Breast epithelium (tissue), 4 donors: ENCODE data around the gene MTSS2. TPM values are rescaled to one million over a fixed set of nuclear protein-coding genes. Genes with fewer than 3 reads are reported as not detected.

Experiments
- DNase-seq, 2 donors: peaks; one replicate each; pipeline ENCODE4 v3.0.0-alpha.2; 2019; ENCODE audit warnings: low spot score in 2 of 2
- H3K27ac ChIP-seq, 2 donors: fragments of 200-600 bp; sonication (generic) in 1 of 2; one replicate each; pipeline ENCODE4 v1.5.1; 2016 to 2019; ENCODE audit warnings: mild to moderate bottlenecking in 1 of 2
- H3K27me3 ChIP-seq, 2 donors: fragments of 200-600 bp; sonication (generic) in 1 of 2; one replicate each; pipeline versions ENCODE4 v1.5.1 to v1.6.0; 2017 to 2019; ENCODE audit warnings: control low read depth in 1 of 2, mild to moderate bottlenecking in 1 of 2
- H3K36me3 ChIP-seq: fragments of 200-600 bp; one replicate; pipeline ENCODE4 v1.5.1; 2019
- H3K4me1 ChIP-seq, 2 donors: fragments of 200-600 bp; sonication (generic); one replicate each; pipeline ENCODE4 v1.5.1; 2016 to 2019; ENCODE audit warnings: control low read depth in 1 of 2
- H3K4me3 ChIP-seq, 3 donors: fragments of 200-600 bp; sonication (generic); 1 replicate in 2 of 3; 2 replicates in 1 of 3; pipeline ENCODE4 v1.5.1; 2016 to 2019; ENCODE audit warnings: mild to moderate bottlenecking in 3 of 3, moderate library complexity in 2 of 3
- H3K9me3 ChIP-seq, 2 donors: fragments of 200-600 bp; sonication (generic) in 1 of 2; one replicate each; pipeline ENCODE4 v1.5.1; 2016 to 2019; ENCODE audit warnings: control low read depth in 1 of 2
- POLR2A ChIP-seq: fragments of 450-650 bp; IDR thresholded peaks from one replicate; pipeline ENCODE4 v1.6.1; 2016; ENCODE audit warnings: antibody characterized with exemption, mild to moderate bottlenecking, moderate library complexity
- POLR2AphosphoS5 ChIP-seq, 3 donors: sonication (generic); formaldehyde crosslinking; IDR thresholded peaks; one replicate each; pipeline ENCODE4 v1.6.1; 2017; ENCODE audit warnings: antibody characterized with exemption in 3 of 3
- intact Hi-C: fragments of 100-400 bp; cut with DNase I; formaldehyde crosslinking; loops from one replicate; pipeline ENCODE4 v1.15.1; 2023; ENCODE audit warnings: low total_unique reads
- total RNA-seq, 3 donors: library from RNA; depleted of rRNA; stranded (reverse); fragments of >200 nt; gene quantifications; one replicate each; pipeline ENCODE4 v1.1.0, GENCODE V29; 2016
- TF ChIP-seq, protein P1 (sequence below), 3 donors: fragments of 450-650 bp; IDR thresholded peaks; one replicate each; pipeline ENCODE4 v1.5.1; 2016 to 2017; ENCODE audit warnings: antibody characterized with exemption in 3 of 3, mild to moderate bottlenecking in 3 of 3, moderate library complexity in 3 of 3

The MTSS2 gene
- total RNA-seq, 3 donors from 2014 or later: 9.4 to 28.8 (median 22.8) TPM

GRCh38 chr16:70713342-70713741 is 27.5 kb upstream of the MTSS2 start:
- Histone ChIP-seq H3K27me3 (no peaks in the 10 kb centered on the region), H3K36me3 (no peaks in the 10 kb centered on the region), H3K27ac (no peak overlapping the region), H3K9me3 (no peaks in the 10 kb centered on the region), H3K4me3 (no peak overlapping the region), H3K4me1 (peaks cover 13 to 24% of the 10 kb centered on the region in 2 donors)
- no peak for DNase-seq
- intact Hi-C loops: no loop called here
- no peak for TF ChIP-seq POLR2A
- TF ChIP-seq, protein P1, sequence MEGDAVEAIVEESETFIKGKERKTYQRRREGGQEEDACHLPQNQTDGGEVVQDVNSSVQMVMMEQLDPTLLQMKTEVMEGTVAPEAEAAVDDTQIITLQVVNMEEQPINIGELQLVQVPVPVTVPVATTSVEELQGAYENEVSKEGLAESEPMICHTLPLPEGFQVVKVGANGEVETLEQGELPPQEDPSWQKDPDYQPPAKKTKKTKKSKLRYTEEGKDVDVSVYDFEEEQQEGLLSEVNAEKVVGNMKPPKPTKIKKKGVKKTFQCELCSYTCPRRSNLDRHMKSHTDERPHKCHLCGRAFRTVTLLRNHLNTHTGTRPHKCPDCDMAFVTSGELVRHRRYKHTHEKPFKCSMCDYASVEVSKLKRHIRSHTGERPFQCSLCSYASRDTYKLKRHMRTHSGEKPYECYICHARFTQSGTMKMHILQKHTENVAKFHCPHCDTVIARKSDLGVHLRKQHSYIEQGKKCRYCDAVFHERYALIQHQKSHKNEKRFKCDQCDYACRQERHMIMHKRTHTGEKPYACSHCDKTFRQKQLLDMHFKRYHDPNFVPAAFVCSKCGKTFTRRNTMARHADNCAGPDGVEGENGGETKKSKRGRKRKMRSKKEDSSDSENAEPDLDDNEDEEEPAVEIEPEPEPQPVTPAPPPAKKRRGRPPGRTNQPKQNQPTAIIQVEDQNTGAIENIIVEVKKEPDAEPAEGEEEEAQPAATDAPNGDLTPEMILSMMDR (IDR thresholded peaks at IDR 0.05): no peak
- TF ChIP-seq POLR2AphosphoS5 (IDR thresholded peaks at IDR 0.05): no peak

DNA sequence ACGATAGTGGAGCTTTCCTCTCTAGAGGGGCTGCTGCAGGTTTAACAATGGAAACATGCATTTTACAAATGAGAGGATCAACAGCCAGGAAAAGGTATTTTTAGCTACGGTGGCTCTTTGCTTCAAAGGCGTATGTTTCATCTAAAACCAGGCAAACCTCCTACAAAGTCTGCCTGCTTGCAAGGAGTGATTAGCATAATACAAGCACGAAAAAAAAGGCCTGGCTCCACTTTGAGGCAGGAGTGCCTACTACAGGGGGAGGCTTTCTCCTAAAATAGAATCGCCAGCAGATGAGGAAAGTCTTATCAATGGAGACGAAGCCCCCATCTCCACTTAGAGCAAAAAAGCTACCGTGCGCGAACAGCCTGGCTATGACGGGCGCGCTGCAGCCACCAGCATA is 27.1 kb upstream of the MTSS2 start:
- H3K27me3 ChIP-seq: no peaks in the 10 kb centered on the region
- no peaks in the 10 kb centered on the region for H3K9me3 ChIP-seq
- DNase-seq: no peak
- intact Hi-C loops: no loop called here
- TF ChIP-seq POLR2AphosphoS5 (IDR thresholded peaks at IDR 0.05) (no peak), POLR2A (no peak)
- TF ChIP-seq, protein P1 (IDR thresholded peaks at IDR 0.05): no peak
- H3K36me3 ChIP-seq: no peaks in the 10 kb centered on the region
- H3K4me1 ChIP-seq: peaks cover 13 to 24% of the 10 kb centered on the region in 2 donors
- no peak overlapping the region for H3K4me3 ChIP-seq
- no peak overlapping the region for H3K27ac ChIP-seq

GRCh38 chr16:70712359-70712758 is 26.5 kb upstream of the MTSS2 start:
- Histone ChIP-seq H3K27ac (no peak overlapping the region), H3K4me1 (peaks cover 16 to 25% of the 10 kb centered on the region in 2 donors)
- TF ChIP-seq, protein P1 (IDR thresholded peaks at IDR 0.05): no peak
- TF ChIP-seq POLR2AphosphoS5 (IDR thresholded peaks at IDR 0.05): no peak
- no peak for TF ChIP-seq POLR2A

DNA sequence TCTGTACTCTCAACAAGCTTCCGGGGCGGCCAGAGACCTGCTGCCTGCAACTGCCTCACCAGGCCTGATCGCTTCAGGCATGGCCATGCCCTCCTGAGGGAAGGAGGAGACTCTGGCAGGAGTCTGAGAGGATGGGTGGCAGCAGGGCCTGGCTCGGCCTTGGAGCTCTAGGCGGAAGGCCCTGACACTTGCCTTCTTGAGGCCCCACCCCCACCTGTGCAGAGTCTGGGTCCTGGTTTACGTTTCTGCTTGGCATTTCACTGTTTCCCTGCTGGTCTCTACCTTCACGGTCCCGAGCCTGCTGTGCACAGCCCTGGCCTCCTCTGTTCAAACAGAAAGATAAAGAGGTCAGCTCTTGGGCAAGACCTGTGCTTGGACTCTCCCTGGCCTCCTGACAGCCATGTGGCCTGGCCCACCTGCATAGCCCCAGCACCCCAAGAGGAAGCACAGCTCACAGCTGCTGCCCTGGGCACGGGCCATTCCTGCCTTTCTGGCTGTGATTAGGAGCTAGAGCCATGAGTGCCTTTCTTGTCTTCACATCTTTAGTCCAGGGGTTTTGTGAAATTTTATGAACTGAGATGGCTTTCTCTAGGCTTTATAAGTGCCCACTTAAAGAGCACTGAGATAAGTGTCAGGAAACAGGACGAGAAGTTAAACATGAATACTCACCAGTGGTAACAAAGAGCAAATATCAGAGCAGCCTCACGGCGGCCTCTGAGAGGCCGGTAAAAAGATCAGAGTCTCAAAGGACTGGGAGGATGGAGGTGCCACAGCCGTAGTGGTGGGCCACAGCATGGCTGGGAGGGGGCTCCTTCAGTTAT is 25.6 kb upstream of the MTSS2 start:
- Histone ChIP-seq H3K27ac (no peak overlapping the region), H3K4me3 (no peak overlapping the region), H3K36me3 (no peaks in the 10 kb centered on the region), H3K4me1 (peaks cover 17 to 31% of the 10 kb centered on the region in 2 donors), H3K27me3 (no peaks in the 10 kb centered on the region), H3K9me3 (no peaks in the 10 kb centered on the region)
- intact Hi-C loops: no loop called here
- no peak for DNase-seq
- no peak for TF ChIP-seq POLR2AphosphoS5 (IDR thresholded peaks at IDR 0.05)
- TF ChIP-seq POLR2A: no peak
- TF ChIP-seq, protein P1 (IDR thresholded peaks at IDR 0.05): no peak

More at GRCh38 chr16:70712359-70712758, 26.5 kb upstream of the MTSS2 start:
- DNase-seq: no peak
- intact Hi-C loops: no loop called here
- no peaks in the 10 kb centered on the region for H3K36me3 ChIP-seq
- no peaks in the 10 kb centered on the region for H3K27me3 ChIP-seq
- no peak overlapping the region for H3K4me3 ChIP-seq
- no peaks in the 10 kb centered on the region for H3K9me3 ChIP-seq

DNA sequence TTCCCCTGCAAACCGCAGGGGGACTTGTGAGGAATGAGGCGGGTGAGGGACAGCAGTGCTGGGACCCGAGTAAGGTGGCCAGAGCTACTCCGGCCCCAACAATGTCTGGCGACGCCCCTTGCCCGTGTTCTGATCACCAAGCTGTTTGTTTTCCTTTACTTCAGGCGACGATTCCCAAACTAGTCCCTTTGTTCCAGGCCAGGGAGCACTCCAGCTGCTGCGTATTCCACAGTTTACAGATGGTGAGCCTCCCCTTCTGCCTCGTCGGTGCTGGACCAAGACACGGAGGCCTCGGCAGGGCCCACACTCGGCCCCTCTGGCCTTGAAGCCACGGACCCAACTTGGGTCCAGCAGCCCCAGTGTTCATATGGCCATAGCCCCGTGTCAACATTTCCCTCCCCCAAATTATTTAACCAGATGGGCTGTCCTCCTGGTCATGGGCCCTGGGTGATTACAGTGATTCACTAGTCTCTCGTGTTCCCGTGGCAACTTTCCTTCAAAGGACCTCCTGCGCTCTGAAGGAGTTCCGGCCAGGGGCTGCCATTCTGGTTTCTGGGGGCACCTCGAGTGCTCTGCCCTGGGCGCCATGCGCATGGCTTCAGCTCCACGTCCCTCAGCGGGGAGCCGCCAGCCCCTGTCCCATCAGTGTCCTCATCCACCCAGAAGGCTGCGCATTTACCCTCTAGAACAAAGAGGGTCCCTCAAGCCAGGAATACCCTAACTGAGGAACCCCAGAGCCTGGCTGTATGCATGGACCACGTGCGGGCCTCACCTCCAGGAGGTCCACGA is 24.8 kb upstream of the MTSS2 start:
- Histone ChIP-seq H3K9me3 (no peaks in the 10 kb centered on the region), H3K4me3 (no peak overlapping the region), H3K27me3 (no peaks in the 10 kb centered on the region), H3K36me3 (no peaks in the 10 kb centered on the region), H3K4me1 (peaks cover 12 to 23% of the 10 kb centered on the region in 2 donors), H3K27ac (peak overlapping the region; percentile 65 to 96)
- DNase-seq: no peak
- intact Hi-C loops: no loop called here
- TF ChIP-seq POLR2A: no peak
- TF ChIP-seq, protein P1 (IDR thresholded peaks at IDR 0.05): no peak
- TF ChIP-seq POLR2AphosphoS5 (IDR thresholded peaks at IDR 0.05): no peak
